SKM-1 treated with dmso at 0.1 percent for 144 hours (cell line): ENCODE results near the gene CSAD.
"Not testable (repeated sequence)": the region's sequence is repeated elsewhere in the genome, so short reads cannot be mapped to it uniquely, and the experiment has no call there.

Experiments
- DNase-seq: peaks from one replicate; lab custom pipeline; 2025; ENCODE audit not compliant: unreplicated experiment; lab: John Stamatoyannopoulos, UW

Gene CSAD

DNA sequence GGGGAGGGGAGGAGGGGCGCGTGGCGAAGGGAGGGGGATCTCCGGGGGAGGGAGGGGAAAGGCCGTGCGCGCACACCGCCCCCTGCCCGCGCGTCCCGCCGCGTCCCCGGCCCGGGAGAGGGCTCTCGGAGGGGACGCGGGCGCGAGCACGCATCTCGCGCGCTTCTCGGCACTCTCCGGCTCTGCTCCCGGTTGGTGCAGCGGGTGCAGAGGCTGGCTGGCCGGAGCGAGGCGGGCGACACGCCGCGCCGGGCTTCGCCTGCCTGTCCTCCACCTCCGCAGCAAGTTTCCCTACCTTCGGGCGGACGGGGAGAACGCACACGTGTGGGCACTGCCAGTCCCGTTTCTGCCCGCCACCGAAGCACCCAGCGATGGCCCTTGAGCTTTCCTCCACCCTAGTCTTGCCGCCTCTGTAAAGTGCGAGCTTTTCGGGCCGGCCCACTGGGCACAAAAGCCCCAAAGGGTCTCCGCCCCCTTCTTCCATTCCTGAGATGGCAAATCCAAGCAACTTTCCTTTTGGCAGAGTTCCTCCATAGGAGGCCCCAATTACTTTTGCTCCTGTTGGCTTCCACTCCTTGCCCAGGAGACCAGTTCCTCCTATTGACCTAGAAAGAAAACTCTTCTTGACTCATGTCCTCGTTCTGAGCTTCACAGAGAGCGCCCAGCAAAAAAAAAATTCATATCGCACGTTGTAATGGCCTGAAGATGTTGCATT lies 363 bp upstream of the CSAD start:
- peak; percentile 41 for DNase-seq

DNA sequence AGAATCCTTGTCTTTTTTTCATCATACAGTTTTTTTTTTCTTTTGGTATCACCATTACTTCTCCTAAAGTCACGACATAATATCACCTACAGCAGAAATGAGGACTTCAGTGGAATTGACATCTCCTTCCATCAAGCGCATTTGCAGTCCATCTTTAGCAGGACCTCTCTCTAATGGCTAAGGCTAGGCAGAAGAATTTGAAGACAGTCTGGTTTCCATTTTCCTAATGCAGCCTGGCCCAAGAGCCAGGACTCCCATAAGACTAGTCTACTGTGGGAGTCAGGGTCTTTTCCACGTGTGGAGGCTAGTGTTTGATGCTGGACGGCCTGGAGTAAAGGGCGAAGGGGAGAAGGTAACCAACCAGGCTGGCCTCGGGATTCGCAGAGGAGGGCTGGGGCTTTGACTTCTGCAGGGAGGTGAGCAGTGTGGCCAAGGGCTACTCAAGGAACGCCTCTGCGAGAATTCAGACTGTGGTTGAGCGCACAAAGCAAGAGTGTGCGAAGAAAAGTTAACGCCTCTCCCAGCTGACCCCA lies 972 bp downstream of the CSAD start:
- DNase-seq = no peak

DNA sequence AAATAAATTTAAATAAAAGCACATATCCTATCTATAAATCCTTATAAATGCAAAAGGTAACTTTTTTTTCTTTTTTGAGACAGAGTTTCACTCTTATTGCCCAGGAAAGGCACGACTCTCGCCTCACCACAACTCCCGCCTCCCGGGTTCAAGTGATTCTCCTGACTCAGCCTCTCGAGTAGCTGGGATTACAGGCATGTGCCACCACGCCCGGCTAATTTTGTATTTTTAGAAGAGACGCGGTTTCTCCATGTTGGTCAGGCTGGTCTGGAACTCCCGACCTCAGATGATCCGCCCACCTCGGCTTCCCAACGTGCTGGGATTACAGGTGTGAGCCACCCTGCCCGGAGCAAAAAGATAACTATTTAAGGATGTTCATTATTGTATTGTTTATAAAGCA lies 1.9 kb downstream of the CSAD start:
- not testable (repeated sequence) for DNase-seq

DNA sequence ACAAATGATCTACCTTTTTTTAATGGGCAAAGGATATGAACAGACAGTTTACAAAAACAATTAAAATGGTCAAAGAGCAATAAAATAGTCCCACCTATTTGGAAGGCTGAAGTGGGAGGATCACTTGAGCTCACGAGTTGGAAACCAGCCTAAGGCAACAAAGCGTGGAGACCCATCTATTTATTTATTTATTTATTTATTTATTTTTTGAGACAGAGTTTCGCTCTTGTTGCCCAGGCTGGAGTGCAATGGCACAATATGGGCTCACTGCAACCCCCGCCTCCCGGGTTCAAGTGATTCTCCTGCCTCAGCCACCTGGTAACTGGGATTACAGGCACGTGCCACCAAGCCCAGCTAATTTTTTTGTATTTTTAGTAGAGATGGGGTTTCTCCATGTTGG lies 3.3 kb downstream of the CSAD start:
- DNase-seq = not testable (repeated sequence)

DNA sequence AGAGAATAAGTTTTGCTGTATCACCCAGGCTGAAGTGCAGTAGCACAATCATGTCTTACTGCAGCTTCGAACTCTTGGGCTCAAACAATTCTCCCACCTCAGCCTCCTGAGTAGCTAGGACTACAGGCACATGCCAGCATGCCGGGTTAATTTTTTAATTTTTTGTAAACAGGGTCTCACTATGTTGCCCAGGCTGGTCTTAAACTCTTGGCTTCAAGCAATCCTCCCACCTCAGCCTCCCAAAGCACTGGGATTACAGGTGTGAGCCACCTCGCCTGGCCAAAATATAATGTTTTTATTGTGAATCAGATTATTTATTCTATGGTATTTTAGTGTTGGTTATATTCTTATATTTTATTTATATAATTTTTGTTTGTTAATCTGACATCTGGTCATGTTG lies 4.0 kb downstream of the CSAD start:
- DNase-seq = no peak

DNA sequence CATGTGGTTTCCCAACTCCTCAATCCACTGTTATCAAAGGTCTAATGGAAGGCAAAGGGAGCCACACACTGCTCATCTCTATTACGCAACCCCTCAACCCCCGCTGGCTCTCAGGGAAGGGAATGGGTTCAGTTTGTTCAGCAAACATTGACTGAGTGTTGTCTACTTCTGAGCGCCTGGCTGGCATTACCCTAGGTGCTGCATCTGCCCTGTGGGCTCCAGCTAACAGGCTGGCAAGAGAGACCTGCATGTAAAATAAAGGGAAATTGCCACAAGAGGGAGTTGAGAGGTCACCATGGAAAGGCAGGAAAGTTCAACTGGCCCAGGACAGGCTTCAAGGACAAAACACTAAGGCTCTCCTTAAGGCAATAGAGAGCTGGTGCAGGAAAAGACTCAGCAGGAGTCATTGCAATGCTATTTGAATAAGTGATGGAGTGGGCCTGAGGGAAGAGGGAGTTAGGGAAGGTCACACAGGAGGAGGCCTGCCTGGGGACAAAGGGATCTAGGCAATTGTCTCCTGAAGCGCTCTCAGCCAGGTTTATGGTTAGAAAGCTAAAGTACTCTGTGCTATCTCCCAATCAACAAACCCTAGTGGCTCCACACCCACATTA lies 5.7 kb downstream of the CSAD start:
- no peak for DNase-seq

DNA sequence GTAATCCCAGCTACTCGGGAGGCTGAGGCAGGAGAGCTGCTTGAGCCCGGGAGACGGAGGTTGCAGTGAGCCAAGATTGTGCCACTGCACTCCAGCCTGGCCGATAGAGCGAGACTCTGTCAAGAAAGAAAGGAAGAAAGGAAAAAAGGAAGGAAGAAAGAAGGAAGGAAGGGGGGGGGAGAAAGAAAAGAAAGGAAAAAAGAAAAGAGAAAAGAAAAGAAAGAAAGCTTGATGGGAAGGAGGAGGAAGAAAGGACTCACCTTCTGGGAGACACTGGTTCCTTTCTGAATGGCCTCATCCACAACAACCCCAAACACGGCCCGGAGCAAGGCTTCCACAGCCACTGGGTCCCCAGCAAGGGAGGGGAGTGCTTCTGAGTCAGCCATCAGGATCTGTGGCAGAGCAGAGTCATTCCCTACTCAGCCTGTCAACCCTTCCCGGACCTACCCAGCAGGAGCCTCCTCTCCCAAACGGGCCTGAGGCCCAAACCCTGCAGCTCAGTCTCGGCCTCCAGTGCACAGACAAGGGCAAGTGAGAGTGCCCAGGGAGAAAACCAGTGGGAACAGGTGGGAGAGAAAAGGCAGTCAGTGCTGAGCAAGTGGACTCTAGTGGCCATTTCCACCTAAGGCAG lies 7.5 kb downstream of the CSAD start:
- no peak for DNase-seq

DNA sequence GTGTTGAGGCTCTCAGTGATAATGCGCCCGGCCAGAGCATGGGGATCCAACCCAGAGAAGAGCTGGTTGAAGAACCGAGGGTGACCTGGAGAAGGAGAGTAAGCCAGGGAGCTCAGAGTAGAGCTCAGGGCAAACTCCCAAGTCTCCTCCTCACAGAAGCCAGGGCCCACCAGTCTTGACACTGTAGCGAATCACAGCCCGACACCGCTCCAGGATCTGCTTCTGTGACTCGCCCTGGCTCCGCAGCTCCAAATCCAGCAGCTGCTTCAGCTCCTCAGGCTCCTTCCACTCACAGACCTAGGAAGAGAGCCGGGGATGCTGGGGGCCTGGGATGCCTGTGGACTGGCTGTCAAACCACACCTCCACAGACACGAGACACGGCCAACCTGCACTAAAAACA lies 8.4 kb downstream of the CSAD start:
- no peak for DNase-seq

DNA sequence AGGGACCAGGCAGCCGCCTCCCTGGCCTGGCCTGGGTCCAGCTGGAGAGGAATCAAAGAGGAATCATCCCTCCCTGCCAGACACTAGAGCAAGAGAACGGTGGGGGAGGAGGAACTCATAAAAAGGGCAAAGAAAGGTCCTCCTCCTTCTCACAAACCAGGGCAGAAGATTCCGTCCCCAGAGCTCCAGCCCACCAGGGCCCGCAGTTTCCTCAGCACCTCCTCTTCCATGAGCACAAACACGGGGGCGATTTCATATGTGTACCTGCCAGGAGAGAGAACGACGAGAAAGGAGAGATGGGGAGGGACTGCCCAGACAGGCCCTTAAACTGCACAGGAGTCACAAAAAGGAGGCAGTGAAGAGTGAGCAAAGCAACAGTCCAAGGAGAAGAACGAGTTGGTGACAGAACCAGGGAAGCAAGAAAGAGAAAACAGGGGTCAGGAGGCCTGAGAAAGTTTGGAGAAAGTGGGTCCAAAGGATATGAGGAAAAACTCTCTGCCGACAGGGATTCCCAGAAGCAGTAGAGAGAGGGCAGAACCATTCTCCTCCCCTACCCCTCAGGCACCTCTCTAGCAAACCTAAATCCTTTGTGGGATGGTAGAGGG lies 8.9 kb downstream of the CSAD start:
- DNase-seq = no peak

DNA sequence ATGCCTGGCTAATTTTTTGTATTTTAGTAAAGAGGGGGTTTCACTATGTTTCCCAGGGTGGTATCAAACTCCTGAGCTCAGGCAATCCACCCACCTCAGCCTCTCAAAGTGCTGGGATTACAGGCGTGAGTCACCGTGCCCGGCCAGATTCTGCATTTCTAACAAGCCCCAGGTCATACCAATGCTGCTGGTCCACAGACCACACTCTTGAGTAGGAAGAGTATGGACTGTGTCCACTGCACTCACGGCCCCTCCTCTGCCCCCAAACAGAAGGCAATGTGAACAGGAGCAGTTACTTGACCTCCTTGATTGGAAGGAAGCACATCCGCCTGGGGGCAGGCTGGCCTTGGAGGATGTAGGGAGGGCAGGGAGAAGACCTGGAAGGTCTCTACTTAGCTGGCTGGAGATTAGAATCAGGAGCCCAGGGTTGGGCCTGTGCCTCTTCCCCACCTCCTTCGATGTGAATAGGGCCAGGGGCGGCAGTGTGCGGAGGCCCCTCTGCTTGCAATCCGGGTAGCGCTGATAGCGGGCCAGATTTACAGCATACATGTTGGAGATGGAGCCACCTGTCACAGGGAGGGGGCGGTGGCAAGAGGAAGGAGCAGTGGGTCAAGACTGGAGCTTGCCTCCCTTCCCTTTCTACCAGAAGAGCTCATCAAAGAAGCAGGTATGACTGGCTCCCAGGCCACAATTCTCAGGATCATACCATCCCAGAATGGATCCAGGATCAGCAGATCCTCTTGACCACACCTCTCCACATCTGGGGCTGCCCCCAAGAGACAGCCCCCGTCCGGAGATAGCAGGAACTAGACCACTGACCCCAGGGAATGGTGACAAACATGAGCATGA lies 9.6 kb downstream of the CSAD start:
- DNase-seq = no peak

DNA sequence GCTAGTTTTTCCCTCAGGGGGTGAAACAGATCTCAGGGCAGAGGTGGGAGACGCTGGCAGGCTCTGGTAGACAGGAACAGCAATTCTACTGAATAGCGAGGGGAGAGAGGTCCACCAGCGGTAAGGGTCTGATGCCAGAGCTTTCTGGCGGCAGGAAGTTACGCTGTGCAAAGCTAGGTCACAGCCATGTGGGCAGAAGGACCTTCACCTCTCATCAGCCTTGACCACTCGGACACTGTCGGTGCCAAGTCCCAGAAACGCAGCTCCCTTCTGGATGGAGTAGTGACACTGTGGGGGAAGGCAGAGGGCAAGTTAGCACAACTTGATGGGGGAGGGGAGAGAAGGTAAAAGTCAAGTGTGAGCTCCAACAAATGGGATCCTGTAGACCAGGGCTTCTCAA lies 10.5 kb downstream of the CSAD start:
- no peak for DNase-seq

DNA sequence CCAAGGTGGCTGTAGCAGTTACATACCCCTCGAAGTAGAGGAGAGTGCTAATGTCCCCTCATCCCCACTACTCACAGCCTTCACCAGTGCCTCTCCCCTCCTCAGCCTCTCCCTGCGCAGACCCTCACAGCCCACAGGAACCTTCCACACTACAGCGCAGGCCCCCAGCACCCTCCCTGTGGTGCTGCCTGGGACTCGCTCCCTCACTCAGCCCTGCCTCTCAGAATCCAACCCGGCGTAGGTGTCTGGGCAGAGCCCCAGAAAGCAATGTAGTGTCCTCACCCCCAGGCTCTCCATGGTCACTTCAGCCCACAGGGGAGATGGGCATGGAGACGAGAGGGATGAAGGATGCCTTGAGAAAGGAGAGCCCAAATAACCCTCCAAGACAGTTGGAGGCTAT lies 11.1 kb downstream of the CSAD start:
- no peak for DNase-seq

DNA sequence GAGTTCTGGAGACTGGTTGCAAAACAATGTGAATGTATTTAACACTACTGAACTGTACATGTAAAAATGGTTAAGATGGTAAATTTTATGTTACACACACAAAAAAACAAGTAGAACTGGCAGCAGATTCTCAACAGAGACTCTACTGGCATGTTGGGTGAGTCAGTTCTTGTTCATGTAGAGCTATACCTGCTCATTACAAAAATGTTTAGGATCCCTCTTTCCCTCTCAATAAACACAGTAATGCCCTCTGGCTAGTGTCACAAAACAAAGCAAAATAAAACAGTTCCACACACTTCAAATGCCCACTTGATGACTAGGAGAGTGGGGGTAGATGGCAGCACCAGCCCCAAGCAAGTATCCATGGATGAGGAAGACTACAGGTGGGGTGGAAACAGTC lies 13.9 kb downstream of the CSAD start:
- no peak for DNase-seq

DNA sequence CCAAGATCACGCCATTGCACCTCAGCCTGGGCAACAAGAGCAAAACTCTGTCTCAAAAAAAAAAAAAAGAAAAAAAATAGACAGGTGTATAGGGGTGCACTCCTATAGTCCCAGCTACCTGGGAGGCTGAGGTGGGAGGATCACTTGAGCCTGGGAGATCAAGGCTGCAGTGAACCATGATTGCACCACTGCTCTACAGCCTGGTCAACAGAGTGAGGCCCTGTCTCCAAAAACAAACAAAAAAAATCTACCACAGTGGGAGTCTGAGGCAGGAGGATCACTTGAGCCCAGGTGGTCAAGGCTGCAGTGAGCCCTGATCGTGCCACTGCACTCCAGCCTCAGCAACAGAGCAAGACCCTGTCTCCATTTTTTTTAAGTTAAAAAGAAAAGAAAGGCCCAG lies 17.7 kb downstream of the CSAD start:
- DNase-seq = not testable (repeated sequence)

DNA sequence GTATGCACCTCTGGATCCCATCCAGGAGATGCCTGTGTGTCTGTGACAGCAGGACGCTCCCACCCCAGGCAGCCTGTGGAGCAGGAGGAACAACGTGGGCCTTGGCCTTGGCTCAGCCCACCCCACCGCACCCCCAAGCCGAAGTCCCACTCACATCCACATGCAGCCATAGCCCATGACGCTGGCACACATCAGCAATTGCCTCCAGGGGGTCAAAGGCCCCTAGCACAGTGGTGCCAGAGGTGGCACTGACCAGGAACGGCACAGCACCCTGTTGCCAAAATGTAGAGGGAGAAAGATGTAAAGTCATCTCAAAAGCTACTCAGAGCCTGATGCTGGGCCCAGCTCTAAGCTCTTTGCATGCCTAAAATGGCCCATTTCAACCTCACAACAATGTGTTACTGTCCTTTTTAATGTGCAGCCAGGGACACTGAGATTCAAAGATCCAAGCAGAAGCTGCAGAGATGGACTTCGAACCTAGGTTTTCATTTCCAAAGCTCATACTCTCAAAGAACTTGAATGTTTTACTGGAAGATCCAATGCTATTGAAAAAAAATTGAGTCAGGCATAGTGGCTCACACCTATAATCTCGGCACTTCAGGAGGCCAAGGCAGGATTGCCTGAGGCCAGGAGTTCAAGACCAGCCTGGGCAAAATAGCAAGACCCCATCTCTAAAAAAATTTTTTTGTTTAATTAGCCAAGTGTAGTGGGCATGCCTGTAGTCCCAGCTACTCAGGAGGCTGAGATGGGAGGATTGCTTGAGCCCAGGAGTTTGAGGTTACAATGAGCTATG lies 19.4 kb downstream of the CSAD start:
- DNase-seq = no peak

DNA sequence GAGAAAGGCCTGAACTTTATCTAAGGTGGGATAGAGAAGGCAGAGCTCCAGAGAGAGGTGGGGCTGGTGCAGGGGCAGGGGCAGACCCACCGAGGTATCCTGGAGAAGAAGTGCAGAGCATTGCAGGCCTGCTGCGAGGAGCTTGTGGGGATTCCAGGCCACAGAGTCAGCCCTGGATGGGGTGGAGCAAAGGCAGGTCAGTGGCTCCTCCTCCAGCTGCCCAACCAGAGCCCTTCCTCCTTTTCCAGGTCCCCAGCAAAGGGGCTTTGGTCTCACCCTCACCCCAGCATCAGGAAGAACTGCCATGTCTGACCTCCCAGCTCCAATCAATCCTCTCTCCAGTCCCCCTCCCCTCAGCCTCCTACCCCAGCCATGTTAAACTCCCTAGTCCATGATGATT lies 20.1 kb downstream of the CSAD start:
- DNase-seq = no peak

DNA sequence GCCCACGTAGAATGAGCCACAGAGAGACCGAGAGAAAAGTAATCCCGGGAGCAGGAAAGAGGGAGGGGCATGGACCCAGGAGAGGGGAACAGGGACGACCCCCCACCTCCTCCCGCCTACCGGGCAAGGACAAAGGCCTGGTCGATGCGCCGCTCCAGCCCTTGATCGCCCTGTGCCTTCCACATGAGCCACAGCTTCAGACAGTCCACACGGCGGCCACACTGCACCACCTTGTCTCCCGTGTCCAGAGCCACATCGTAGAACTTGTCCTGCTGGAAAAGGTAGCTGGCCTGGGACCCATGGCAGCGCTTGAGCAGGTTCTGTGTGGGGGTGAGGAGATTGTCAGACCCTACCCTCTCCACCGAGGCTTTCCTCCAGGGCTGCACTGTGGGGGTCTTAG lies 20.7 kb downstream of the CSAD start:
- no peak for DNase-seq

DNA sequence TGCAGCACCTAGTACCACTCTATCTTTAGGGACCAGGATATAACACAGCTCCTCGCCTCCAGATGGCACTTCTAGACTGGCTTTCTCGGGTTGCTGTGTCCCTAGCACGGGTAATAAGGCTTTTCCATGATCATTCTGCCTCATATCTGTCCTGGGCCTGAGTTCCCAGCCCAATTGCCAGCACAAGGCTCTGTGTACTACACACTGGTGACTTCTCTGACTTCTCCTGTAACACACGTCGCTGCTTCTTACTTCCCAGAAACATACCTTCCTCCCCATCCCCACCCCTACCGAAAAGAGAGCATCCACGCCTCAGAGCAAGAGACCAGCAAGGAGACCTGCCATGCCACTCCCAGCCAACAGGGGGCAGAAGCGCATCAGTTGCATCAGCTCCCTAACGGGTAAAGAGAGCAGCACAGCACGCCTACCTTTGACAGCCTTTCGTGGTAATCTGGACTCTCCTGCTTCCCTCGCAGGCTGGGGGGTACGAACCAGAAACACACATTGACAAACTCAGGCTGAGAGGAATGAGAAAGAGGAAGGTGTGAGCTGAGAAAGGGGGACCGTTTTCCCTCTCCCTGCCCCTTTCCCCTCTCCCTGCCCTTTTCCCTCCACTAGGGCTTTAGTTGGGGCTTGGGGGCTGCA lies 21.4 kb downstream of the CSAD start:
- DNase-seq = peak; percentile 31

DNA sequence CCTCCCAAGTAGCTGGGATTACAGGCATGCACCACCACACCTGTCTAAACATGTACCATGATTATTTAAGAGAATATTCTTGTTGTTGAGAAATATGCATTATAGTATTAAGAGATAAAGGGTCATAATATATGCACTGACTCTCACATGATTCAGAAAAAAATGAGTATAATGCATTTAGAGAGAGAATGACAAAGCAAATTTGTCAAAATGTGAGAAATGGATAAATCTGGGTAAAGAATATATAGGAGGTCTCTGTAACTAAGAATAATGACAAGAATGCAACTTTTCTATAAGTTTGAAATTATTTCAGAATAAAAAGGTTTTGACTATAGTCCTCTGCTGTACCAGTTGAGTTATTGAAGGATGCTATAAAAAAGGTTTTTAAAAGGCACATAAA lies 28.3 kb downstream of the CSAD start:
- DNase-seq = no peak

DNA sequence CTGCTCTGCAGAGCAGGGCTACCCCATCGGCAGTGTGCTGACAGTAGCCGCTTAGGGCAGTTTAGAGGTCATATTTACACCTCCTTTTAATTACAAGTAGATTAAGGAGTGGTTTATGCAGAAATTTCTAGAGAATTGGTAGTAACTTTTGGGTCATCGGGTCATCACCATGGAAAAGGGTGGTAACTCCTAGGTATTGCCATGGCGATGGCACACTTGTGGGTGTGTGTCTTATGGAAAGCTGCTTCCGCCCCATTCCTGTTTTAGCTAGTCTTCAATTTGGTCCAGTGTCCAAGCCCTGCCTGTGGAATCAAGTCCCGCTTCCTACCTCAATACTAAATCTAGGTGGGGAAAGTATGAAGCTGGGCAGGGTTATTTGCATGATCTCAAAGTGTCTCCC lies 29.7 kb downstream of the CSAD start:
- no peak for DNase-seq
